ENCODE measurements around the gene LAMB2.

The LAMB2 gene

DNA sequence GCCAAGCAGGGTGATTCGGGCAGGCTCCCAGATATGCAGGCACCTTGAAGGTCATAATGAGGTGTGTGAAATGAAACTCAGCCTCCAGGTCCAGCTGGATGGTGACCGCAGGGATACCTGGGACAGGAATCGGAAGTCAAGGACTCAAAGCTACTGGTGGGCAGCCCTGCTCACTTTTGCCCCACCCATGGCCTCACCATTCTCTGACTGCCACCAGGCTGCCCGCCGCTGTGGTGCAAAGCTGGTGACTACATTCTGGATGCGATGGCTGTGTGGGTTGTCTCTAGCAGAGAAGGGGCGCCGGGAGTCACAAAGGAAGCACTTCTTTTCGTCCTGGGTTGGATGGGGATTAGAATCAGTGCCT lies 795 bp downstream of the LAMB2 start:
- H3K4me3 ChIP-seq (replicated peaks; ENCODE audit: low read depth, low read length): peak overlapping the region; percentile 81
- TF ChIP-seq, protein P1, sequence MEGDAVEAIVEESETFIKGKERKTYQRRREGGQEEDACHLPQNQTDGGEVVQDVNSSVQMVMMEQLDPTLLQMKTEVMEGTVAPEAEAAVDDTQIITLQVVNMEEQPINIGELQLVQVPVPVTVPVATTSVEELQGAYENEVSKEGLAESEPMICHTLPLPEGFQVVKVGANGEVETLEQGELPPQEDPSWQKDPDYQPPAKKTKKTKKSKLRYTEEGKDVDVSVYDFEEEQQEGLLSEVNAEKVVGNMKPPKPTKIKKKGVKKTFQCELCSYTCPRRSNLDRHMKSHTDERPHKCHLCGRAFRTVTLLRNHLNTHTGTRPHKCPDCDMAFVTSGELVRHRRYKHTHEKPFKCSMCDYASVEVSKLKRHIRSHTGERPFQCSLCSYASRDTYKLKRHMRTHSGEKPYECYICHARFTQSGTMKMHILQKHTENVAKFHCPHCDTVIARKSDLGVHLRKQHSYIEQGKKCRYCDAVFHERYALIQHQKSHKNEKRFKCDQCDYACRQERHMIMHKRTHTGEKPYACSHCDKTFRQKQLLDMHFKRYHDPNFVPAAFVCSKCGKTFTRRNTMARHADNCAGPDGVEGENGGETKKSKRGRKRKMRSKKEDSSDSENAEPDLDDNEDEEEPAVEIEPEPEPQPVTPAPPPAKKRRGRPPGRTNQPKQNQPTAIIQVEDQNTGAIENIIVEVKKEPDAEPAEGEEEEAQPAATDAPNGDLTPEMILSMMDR (IDR thresholded peaks at IDR 0.05; ENCODE audit: low read depth, low read length, missing control alignments): no peak

DNA sequence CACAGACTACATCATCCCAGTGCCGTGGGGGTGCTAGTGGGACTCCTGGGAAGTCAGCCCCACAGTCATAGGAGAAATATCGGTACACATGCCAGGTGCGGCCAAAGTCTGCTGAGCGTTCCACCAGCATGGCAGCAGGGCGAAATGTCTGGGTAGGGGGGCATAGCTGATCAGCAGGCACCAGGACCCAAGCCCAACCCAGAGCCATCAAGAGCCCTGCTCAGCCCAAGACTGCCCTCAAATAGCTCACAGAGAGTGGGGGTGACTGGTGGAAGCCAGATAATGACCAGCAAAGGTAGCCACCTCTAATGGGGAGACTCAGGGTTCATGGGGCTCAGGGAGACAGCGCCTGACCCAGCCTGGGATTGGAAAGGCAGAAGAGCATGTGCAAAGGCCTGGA lies 1.3 kb downstream of the LAMB2 start:
- peak overlapping the region; percentile 81 for H3K4me3 ChIP-seq (replicated peaks; ENCODE audit: low read depth, low read length)
- TF ChIP-seq, protein P1 (IDR thresholded peaks at IDR 0.05; ENCODE audit: low read depth, low read length, missing control alignments): no peak
- DNase-seq (ENCODE audit: extremely low read depth, low read depth): no peak

More for the DNA sequence above, 795 bp downstream of the LAMB2 start:
- DNase-seq (ENCODE audit: extremely low read depth, low read depth): no peak

- TF ChIP-seq, protein P1 (IDR thresholded peaks at IDR 0.05; ENCODE audit: low read depth, low read length, missing control alignments): no peak
- DNase-seq (ENCODE audit: extremely low read depth, low read depth): no peak
- no peak overlapping the region for H3K4me3 ChIP-seq (replicated peaks; ENCODE audit: low read depth, low read length)
Measured at GRCh38 chr3:49131040-49131439, 1.8 kb downstream of the LAMB2 start.

- no peak for DNase-seq (ENCODE audit: extremely low read depth, low read depth)
- TF ChIP-seq, protein P1 (IDR thresholded peaks at IDR 0.05; ENCODE audit: low read depth, low read length, missing control alignments): no peak
- H3K4me3 ChIP-seq (replicated peaks; ENCODE audit: low read depth, low read length): no peak overlapping the region
Measured at GRCh38 chr3:49124991-49125670, 7.7 kb downstream of the LAMB2 start.

DNA sequence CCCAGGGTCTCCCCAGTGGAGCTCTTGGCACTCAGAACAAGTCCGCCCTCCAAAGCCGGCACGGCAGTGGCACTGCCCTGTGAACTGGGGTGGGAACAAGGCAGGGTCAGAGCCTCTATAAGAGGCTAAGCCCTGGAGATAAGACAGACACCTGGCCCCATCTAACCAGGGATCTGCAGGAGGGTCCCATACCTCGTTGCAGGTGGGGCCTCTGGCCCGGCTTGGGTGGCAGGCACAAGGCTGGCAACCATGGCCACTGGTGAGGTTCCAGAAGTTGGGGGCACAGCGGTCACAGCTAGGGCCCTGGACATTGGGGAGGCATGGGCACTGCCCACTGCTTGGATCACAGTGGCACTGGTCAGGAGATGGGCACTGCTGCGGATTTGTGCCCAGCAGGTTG lies 8.6 kb downstream of the LAMB2 start:
- no peak for DNase-seq (ENCODE audit: extremely low read depth, low read depth)
- TF ChIP-seq, protein P1 (IDR thresholded peaks at IDR 0.05; ENCODE audit: low read depth, low read length, missing control alignments): no peak
- H3K4me3 ChIP-seq (replicated peaks; ENCODE audit: low read depth, low read length): no peak overlapping the region

DNA sequence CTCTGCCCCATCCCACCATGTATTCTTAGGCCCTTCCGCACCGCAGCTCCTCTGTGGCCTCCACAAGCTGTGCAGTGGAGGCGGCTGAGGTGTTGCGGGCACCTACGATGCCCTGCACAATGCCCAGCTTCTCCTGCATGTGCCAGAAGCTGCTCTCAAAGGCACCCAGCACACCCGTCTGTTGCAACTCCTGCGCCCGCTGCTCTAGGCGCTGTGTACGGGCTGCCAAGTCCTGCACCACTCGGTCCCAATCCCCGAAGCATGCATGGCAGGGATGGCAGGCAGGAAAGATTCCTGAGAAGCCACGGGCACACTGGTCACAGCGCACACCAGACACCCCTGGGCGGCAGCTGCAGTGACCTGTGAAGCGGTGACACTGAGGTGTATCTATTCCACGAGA lies 9.2 kb downstream of the LAMB2 start:
- TF ChIP-seq, protein P1 (IDR thresholded peaks at IDR 0.05; ENCODE audit: low read depth, low read length, missing control alignments): no peak
- no peak overlapping the region for H3K4me3 ChIP-seq (replicated peaks; ENCODE audit: low read depth, low read length)
- no peak for DNase-seq (ENCODE audit: extremely low read depth, low read depth)
